ENCODE measurements around the gene LIPE.
A peak's percentile ranks its signal among the peaks of the same experiment; 100 is the strongest.

DNA sequence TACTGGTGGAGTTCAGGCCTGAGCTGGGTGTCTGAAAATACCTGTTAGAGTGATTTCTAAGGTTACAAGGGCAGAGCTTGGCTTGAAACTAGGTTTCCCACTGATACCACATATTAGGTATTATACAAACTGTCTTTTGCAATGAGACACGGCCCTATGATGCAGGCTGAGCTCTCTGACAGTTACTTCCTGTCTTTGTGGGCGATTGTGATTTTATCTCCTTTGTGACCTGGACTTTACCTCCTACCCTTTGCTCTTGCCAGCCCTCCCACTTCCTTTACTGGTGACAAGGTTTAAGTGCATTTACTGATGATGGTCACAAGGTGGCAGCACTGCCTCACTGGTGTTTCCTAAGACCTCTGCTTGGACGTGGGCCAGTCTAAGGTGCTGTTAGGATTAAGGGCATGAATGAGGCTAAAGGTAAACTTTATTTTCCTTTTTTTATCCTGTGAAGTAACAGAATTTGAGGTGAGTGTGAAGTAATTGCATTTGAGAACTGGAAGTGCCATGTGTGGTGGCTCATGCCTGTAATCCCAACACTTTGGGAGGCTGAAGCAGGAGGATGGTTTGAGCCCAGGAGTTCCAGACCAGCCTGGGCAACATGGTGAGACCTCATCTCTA, 23.2 kb upstream of the LIPE start:
- no peak for TF ChIP-seq EZH2 (IDR thresholded peaks at IDR 0.05; ENCODE audit: borderline replicate concordance, insufficient read depth, low read length, poor library complexity, severe bottlenecking)
- TF ChIP-seq CTCF (IDR thresholded peaks at IDR 0.05; ENCODE audit: poor library complexity, severe bottlenecking) = peak; percentile 93
- TF ChIP-seq, protein P1, sequence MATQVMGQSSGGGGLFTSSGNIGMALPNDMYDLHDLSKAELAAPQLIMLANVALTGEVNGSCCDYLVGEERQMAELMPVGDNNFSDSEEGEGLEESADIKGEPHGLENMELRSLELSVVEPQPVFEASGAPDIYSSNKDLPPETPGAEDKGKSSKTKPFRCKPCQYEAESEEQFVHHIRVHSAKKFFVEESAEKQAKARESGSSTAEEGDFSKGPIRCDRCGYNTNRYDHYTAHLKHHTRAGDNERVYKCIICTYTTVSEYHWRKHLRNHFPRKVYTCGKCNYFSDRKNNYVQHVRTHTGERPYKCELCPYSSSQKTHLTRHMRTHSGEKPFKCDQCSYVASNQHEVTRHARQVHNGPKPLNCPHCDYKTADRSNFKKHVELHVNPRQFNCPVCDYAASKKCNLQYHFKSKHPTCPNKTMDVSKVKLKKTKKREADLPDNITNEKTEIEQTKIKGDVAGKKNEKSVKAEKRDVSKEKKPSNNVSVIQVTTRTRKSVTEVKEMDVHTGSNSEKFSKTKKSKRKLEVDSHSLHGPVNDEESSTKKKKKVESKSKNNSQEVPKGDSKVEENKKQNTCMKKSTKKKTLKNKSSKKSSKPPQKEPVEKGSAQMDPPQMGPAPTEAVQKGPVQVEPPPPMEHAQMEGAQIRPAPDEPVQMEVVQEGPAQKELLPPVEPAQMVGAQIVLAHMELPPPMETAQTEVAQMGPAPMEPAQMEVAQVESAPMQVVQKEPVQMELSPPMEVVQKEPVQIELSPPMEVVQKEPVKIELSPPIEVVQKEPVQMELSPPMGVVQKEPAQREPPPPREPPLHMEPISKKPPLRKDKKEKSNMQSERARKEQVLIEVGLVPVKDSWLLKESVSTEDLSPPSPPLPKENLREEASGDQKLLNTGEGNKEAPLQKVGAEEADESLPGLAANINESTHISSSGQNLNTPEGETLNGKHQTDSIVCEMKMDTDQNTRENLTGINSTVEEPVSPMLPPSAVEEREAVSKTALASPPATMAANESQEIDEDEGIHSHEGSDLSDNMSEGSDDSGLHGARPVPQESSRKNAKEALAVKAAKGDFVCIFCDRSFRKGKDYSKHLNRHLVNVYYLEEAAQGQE (IDR thresholded peaks at IDR 0.05; ENCODE audit: borderline replicate concordance) = no peak
- TF ChIP-seq POLR2AphosphoS5 (IDR thresholded peaks at IDR 0.05) = no peak
- TF ChIP-seq RAD21 (conservative IDR thresholded peaks at IDR 0.05) = peak; percentile 91

All from neural cell (in vitro differentiated cells).